H1 (cell line): ENCODE measurements around the gene ARMC3. TPM values are rescaled to one million over a fixed set of nuclear protein-coding genes. Genes with fewer than 3 reads are reported as not detected.

Experiments used
- CTCF ChIA-PET: fragments of 300-600 bp; sonication (Branson Sonifier 250); formaldehyde crosslinking; loops from one replicate; lab custom pipeline; 2021; ENCODE audit not compliant: partially characterized antibody; lab: Charles Lee
- POLR2A ChIA-PET: fragments of 300-600 bp; sonication (Branson Sonifier 250); formaldehyde crosslinking; loops from one replicate; lab custom pipeline; 2021; ENCODE audit warnings: inconsistent platforms; ENCODE audit not compliant: partially characterized antibody; lab: Charles Lee
- DNase-seq, 2 experiments: peaks; one replicate each; pipeline versions ENCODE4 v3.0.0 to v3.0.0-alpha.2; 2010 to 2022; ENCODE audit warnings: low spot score in 2 of 2, low read depth in 1 of 2, mixed read lengths in 1 of 2
- FAIRE-seq: peaks from 2 replicates; lab custom pipeline; 2011; peaks lifted over from hg19 to GRCh38; lab: Jason Lieb, UNC
- H2AFZ ChIP-seq: 2 replicates; pipeline ENCODE4 v1.8.1; 2012; ENCODE audit warnings: low read length, inconsistent platforms
- H2AK5ac ChIP-seq: 2 replicates; pipeline ENCODE4 v1.6.1; 2013; ENCODE audit warnings: low read depth, low read length
- H2BK120ac ChIP-seq: replicated peaks from 2 replicates; pipeline ENCODE3; 2013; ENCODE audit warnings: low read depth, low read length, inconsistent platforms
- H2BK12ac ChIP-seq: 2 replicates; pipeline ENCODE4 v1.6.1; 2013; ENCODE audit warnings: low read depth, low read length
- H2BK15ac ChIP-seq: 2 replicates; pipeline ENCODE4 v1.6.1; 2013; ENCODE audit warnings: low read length
- H2BK20ac ChIP-seq: 2 replicates; pipeline ENCODE4 v1.6.1; 2013; ENCODE audit warnings: low read length
- H2BK5ac ChIP-seq: 2 replicates; pipeline ENCODE4 v1.6.1; 2013; ENCODE audit warnings: low read depth, low read length
- H3K14ac ChIP-seq: 2 replicates; pipeline ENCODE4 v1.6.1; 2013; ENCODE audit warnings: inconsistent platforms; ENCODE audit not compliant: insufficient read length
- H3K18ac ChIP-seq: 2 replicates; pipeline ENCODE4 v1.6.1; 2013; ENCODE audit warnings: low read length; ENCODE audit errors: extremely low read depth
- H3K23ac ChIP-seq: 2 replicates; pipeline ENCODE4 v1.6.1; 2013; ENCODE audit warnings: inconsistent platforms; ENCODE audit not compliant: insufficient read length
- H3K23me2 ChIP-seq: 2 replicates; pipeline ENCODE4 v1.6.1; 2013; ENCODE audit warnings: low read depth, low read length
- H3K27ac ChIP-seq: 2 replicates; pipeline ENCODE4 v1.6.1; 2011; ENCODE audit warnings: low read depth, low read length, inconsistent platforms
- H3K27me3 ChIP-seq, 4 experiments: replicated peaks in 1 of 4; 1 replicate in 1 of 4; 2 replicates in 3 of 4; pipeline versions ENCODE4 v1.6.1 to v1.8.1; 2011 to 2013; ENCODE audit warnings: low read length in 3 of 4, mild to moderate bottlenecking in 3 of 4, inconsistent platforms in 2 of 4, mixed read lengths in 2 of 4, moderate library complexity in 1 of 4; ENCODE audit not compliant: control insufficient read depth in 3 of 4, insufficient read depth in 3 of 4; ENCODE audit errors: extremely low read depth in 1 of 4
- H3K36me3 ChIP-seq, 4 experiments: 2 replicates each; pipeline versions ENCODE4 v1.6.1 to v1.8.1; 2011 to 2013; ENCODE audit warnings: mild to moderate bottlenecking in 4 of 4, low read length in 3 of 4, moderate library complexity in 2 of 4, control low read depth in 1 of 4, inconsistent platforms in 1 of 4; ENCODE audit not compliant: insufficient read depth in 4 of 4, control insufficient read depth in 2 of 4
- H3K4ac ChIP-seq: replicated peaks from 2 replicates; pipeline ENCODE3; 2013; ENCODE audit warnings: low read length, low read depth, mixed read lengths, inconsistent platforms; ENCODE audit not compliant: insufficient read length
- H3K4me1 ChIP-seq, 4 experiments: replicated peaks in 1 of 4; 1 replicate in 1 of 4; 2 replicates in 3 of 4; pipeline versions ENCODE4 v1.6.1 to v1.8.1; 2011 to 2013; ENCODE audit warnings: low read length in 3 of 4, inconsistent platforms in 2 of 4, mixed read lengths in 1 of 4; ENCODE audit not compliant: insufficient read depth in 4 of 4, control insufficient read depth in 3 of 4
- H3K4me2 ChIP-seq, 2 experiments: 2 replicates each; pipeline versions ENCODE4 v1.6.1 to v1.8.1; 2011 to 2013; ENCODE audit warnings: low read depth in 2 of 2, low read length in 2 of 2, control low read depth in 1 of 2, inconsistent platforms in 1 of 2, mild to moderate bottlenecking in 1 of 2; ENCODE audit not compliant: insufficient read depth in 1 of 2
- H3K4me3 ChIP-seq, 4 experiments: fragments of 200-600, 300-600 bp in 1 of 4; sonication (generic), shearing (Covaris generic), sonication (Bioruptor Twin) in 1 of 4; 2 replicates each; pipeline versions ENCODE4 v1.5.1 to v1.8.1; 2011 to 2016; ENCODE audit warnings: low read length in 4 of 4, low read depth in 3 of 4, control low read depth in 2 of 4, inconsistent platforms in 2 of 4, mild to moderate bottlenecking in 2 of 4, mixed read lengths in 1 of 4, moderate library complexity in 1 of 4; ENCODE audit not compliant: insufficient read depth in 2 of 4; ENCODE audit errors: extremely low read depth in 1 of 4
- H3K56ac ChIP-seq: replicated peaks from 2 replicates; pipeline ENCODE3; 2013; ENCODE audit warnings: low read depth, mild to moderate bottlenecking, mixed read lengths, low read length, inconsistent platforms; ENCODE audit not compliant: insufficient read length
- H3K79me1 ChIP-seq: 2 replicates; pipeline ENCODE4 v1.6.1; 2013; ENCODE audit warnings: low read depth, low read length, control low read depth
- H3K79me2 ChIP-seq, 2 experiments: 2 replicates each; pipeline versions ENCODE4 v1.6.1 to v1.8.1; 2012 to 2013; ENCODE audit warnings: low read length in 2 of 2, mild to moderate bottlenecking in 2 of 2, inconsistent platforms in 1 of 2; ENCODE audit not compliant: insufficient read depth in 2 of 2, control insufficient read depth in 1 of 2
- H3K9ac ChIP-seq, 4 experiments: replicated peaks in 1 of 4; 1 replicate in 1 of 4; 2 replicates in 3 of 4; pipeline versions ENCODE4 v1.6.1 to v1.8.1; 2011 to 2013; ENCODE audit warnings: low read depth in 3 of 4, low read length in 3 of 4, control low read depth in 2 of 4, mild to moderate bottlenecking in 2 of 4, moderate library complexity in 2 of 4, inconsistent platforms in 1 of 4; ENCODE audit errors: extremely low read depth in 1 of 4
- H3K9me3 ChIP-seq, 2 experiments: 2 replicates each; pipeline versions ENCODE4 v1.6.1 to v1.8.1; 2012 to 2013; ENCODE audit warnings: mild to moderate bottlenecking in 2 of 2, moderate library complexity in 2 of 2, control low read depth in 1 of 2, inconsistent platforms in 1 of 2, low read depth in 1 of 2, low read length in 1 of 2, mixed read lengths in 1 of 2; ENCODE audit not compliant: insufficient read depth in 2 of 2
- H4K20me1 ChIP-seq, 2 experiments: replicated peaks in 1 of 2; 2 replicates each; pipeline versions ENCODE3 to v1.8.1; 2011 to 2013; ENCODE audit warnings: inconsistent platforms in 2 of 2, low read length in 2 of 2, mild to moderate bottlenecking in 1 of 2; ENCODE audit not compliant: insufficient read depth in 2 of 2, control insufficient read depth in 1 of 2
- H4K5ac ChIP-seq: 2 replicates; pipeline ENCODE4 v1.6.1; 2013; ENCODE audit warnings: low read length, low read depth, mixed read lengths, inconsistent platforms; ENCODE audit not compliant: insufficient read length
- H4K8ac ChIP-seq: 2 replicates; pipeline ENCODE4 v1.8.0; 2013; ENCODE audit warnings: mild to moderate bottlenecking, moderate library complexity, low read length, inconsistent platforms; ENCODE audit not compliant: insufficient read depth; ENCODE audit errors: extremely low read depth
- H4K91ac ChIP-seq: replicated peaks from 2 replicates; pipeline ENCODE3; 2013; ENCODE audit warnings: low read length, mixed read lengths, inconsistent platforms; ENCODE audit not compliant: insufficient read length
- CEBPB ChIP-seq: IDR thresholded peaks from 2 replicates; pipeline ENCODE4 v1.6.1; 2012; ENCODE audit warnings: low read depth, low read length
- KDM1A ChIP-seq: fragments of 200-600, 300-600 bp; sonication (generic); IDR thresholded peaks from 2 replicates; pipeline ENCODE4 v1.7.1; 2016; ENCODE audit warnings: mild to moderate bottlenecking, low read length, borderline replicate concordance
- NRF1 ChIP-seq: IDR thresholded peaks from 2 replicates; pipeline ENCODE4 v1.6.1; 2011; ENCODE audit warnings: mild to moderate bottlenecking, low read depth, low read length, improper control_type of control experiment
- POU5F1 ChIP-seq: IDR thresholded peaks from 2 replicates; pipeline ENCODE4 v1.6.1; 2011; ENCODE audit warnings: low read depth, mild to moderate bottlenecking, low read length, moderate library complexity
- SAP30 ChIP-seq: fragments of 300-600 bp; sonication (generic); IDR thresholded peaks from 2 replicates; pipeline ENCODE4 v1.7.1; 2012; ENCODE audit warnings: low read length, moderate library complexity, mild to moderate bottlenecking, inconsistent platforms; ENCODE audit not compliant: insufficient read depth, insufficient replicate concordance
- SP2 ChIP-seq: IDR thresholded peaks from 2 replicates; pipeline ENCODE4 v1.6.1; 2012; ENCODE audit warnings: mild to moderate bottlenecking, low read length, inconsistent platforms
- WGBS, 2 experiments: shearing (Covaris generic) in 1 of 2; methylation state at CpG; one replicate each; pipeline versions ENCODE4 v1.1.6 to v1.1.7; 2013 to 2015; ENCODE audit warnings: low lambda C conversion rate in 2 of 2, mixed read lengths in 2 of 2, inconsistent platforms in 1 of 2, low coverage in 1 of 2, missing lambda C conversion rate in 1 of 2; ENCODE audit not compliant: insufficient replicate concordance in 2 of 2, insufficient coverage in 1 of 2, insufficient read length in 1 of 2; ENCODE audit errors: extremely low coverage in 1 of 2, missing lambda C conversion rate in 1 of 2; 5-methylcytosine and 5-hydroxymethylcytosine counted together
- polyA plus RNA-seq, 7 experiments: library from polyadenylated mRNA; depleted of rRNA in 3 of 7; stranded (reverse) in 5 of 7; unstranded in 2 of 7; fragments of >200 nt in 5 of 7; fragments of 200-250 nt in 2 of 7; gene quantifications; 1 replicate in 5 of 7; 2 replicates in 1 of 7; 4 replicates in 1 of 7; pipeline versions ENCODE4 v1.2.1 to v1.2.3, GENCODE V29; 2011 to 2013; ENCODE audit warnings: missing spikeins in 2 of 7, mixed read lengths in 2 of 7
- total RNA-seq: library from RNA; stranded (reverse); fragmentation: NEBNext Ultra II Directional; extraction: Animal tissue kit (Norgen Biotek cat#: 25700); gene quantifications from 2 replicates; pipeline ENCODE4 v1.2.1, GENCODE V29; 2021

ARMC3 gene
- total and polyA plus RNA-seq, 2 of the 8 experiments (the other 6 are each of a cell fraction or from before 2014, with no cell fraction given), result 0.15 TPM

GRCh38 chr10:22931948-22932347 is 4.1 kb downstream of the ARMC3 start:
- no peak overlapping the region for H3K14ac ChIP-seq
- WGBS, 2 experiments, result 98% methylated on average over 2 of the region's 2 CpGs; no CpG with 5 or more reads in 1 of the 2 experiments
- no peak overlapping the region for H3K4ac ChIP-seq
- H3K9ac ChIP-seq, result no peak overlapping the region
- POLR2A ChIA-PET, result no interaction called here
- H3K36me3 ChIP-seq, result no peaks in the 10 kb centered on the region
- no peak overlapping the region for H3K27ac ChIP-seq
- CTCF ChIA-PET, result interaction anchor here (0.5 to 1.2 kb wide), 2 partner anchors 250 to 346 kb away, joined by 3 read pairs; no protein-coding TSS in a partner anchor
- no peaks in the 10 kb centered on the region for H3K79me1 ChIP-seq
- no peak for DNase-seq
- no peak for TF ChIP-seq KDM1A
- TF ChIP-seq POU5F1, result no peak
- no peak for TF ChIP-seq SP2
- TF ChIP-seq CEBPB, result no peak
- TF ChIP-seq SAP30, result no peak
- TF ChIP-seq NRF1, result no peak
- no peak overlapping the region for H2BK120ac ChIP-seq
- peaks cover 0 to 11% (median 7%) of the 10 kb centered on the region in 4 experiments; a peak in 6 of 7 replicates for H3K27me3 ChIP-seq
- no peak for FAIRE-seq
- peaks cover 7% of the 10 kb centered on the region; the same call in 1 of the 2 replicates for H3K23me2 ChIP-seq
- H4K5ac ChIP-seq, result no peak overlapping the region
- H3K18ac ChIP-seq, result no peak overlapping the region
- no peak overlapping the region for H4K91ac ChIP-seq
- no peak overlapping the region for H2BK20ac ChIP-seq
- H3K4me2 ChIP-seq, result no peak overlapping the region
- no peak overlapping the region for H3K56ac ChIP-seq
- no peaks in the 10 kb centered on the region for H3K9me3 ChIP-seq
- no peak overlapping the region for H4K8ac ChIP-seq
- H2AK5ac ChIP-seq, result no peak overlapping the region
- H3K4me3 ChIP-seq, result no peak overlapping the region
- no peaks in the 10 kb centered on the region for H4K20me1 ChIP-seq
- H2BK5ac ChIP-seq, result no peak overlapping the region
- no peak overlapping the region for H2BK12ac ChIP-seq
- H3K23ac ChIP-seq, result no peak overlapping the region
- H2AFZ ChIP-seq, result no peak overlapping the region
- H3K79me2 ChIP-seq, result no peaks in the 10 kb centered on the region
- H3K4me1 ChIP-seq, result peaks cover 0 to 6% (median 3%) of the 10 kb centered on the region in 4 experiments; a peak in 4 of 7 replicates
- H2BK15ac ChIP-seq, result no peak overlapping the region
